ENCODE measurements around the gene PDIA2. TPM values are rescaled to one million over a fixed set of nuclear protein-coding genes. Genes with fewer than 3 reads are reported as not detected.

Gene PDIA2
- total RNA-seq, 1 donor from 2014 or later: 2.7 TPM

DNA sequence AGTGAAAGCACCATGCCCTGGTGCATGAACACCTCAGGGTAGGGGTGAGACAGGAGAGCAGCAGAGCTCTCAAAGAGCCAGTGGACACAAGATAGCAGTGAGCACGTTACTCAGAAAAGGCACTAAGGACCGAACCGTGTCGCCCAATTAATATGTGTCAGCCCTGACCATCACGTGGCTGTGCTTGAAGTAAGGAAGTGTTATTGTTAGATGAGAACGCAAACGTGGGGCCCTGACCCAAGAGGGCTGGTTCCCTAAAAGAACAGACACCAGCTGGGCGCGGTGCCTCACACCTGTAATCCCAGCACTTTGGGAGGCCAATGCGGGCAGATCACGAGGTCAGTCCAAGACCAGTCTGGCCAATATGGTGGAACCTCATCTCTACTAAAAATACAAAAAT, 53.3 kb downstream of the PDIA2 start:
- no peaks in the 10 kb centered on the region for H3K36me3 Mint-ChIP-seq
- H3K27ac Mint-ChIP-seq: no peak overlapping the region
- no peak for DNase-seq (ENCODE audit: low spot score in 2 of 2, unreplicated experiment in 2 of 2)
- no peaks in the 10 kb centered on the region for H3K9me3 Mint-ChIP-seq
- H3K4me3 Mint-ChIP-seq: no peak overlapping the region
- peaks cover 31% of the 10 kb centered on the region for H3K4me1 Mint-ChIP-seq
- no peaks in the 10 kb centered on the region for H3K27me3 Mint-ChIP-seq (ENCODE audit: low read depth)
- TF ChIP-seq, protein P1, sequence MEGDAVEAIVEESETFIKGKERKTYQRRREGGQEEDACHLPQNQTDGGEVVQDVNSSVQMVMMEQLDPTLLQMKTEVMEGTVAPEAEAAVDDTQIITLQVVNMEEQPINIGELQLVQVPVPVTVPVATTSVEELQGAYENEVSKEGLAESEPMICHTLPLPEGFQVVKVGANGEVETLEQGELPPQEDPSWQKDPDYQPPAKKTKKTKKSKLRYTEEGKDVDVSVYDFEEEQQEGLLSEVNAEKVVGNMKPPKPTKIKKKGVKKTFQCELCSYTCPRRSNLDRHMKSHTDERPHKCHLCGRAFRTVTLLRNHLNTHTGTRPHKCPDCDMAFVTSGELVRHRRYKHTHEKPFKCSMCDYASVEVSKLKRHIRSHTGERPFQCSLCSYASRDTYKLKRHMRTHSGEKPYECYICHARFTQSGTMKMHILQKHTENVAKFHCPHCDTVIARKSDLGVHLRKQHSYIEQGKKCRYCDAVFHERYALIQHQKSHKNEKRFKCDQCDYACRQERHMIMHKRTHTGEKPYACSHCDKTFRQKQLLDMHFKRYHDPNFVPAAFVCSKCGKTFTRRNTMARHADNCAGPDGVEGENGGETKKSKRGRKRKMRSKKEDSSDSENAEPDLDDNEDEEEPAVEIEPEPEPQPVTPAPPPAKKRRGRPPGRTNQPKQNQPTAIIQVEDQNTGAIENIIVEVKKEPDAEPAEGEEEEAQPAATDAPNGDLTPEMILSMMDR (IDR thresholded peaks at IDR 0.05; ENCODE audit: unreplicated experiment): no peak

Other genes with a start within 250 kb of the PDIA2 start
- 8.7 to 9.2 TPM (median 9.1 TPM) in 3 replicates for gene POLR3K, start 229.6 kb upstream of the PDIA2 start, total RNA-seq
- gene SNRNP25, start 229.3 kb upstream of the PDIA2 start, total RNA-seq: 33.1 to 34.8 TPM (median 33.9 TPM) in 3 replicates
- 73.5 to 81.2 TPM (median 73.5 TPM) in 3 replicates for gene RHBDF1, start 210.5 kb upstream of the PDIA2 start, total RNA-seq
- gene MPG, start 204.9 kb upstream of the PDIA2 start, total RNA-seq: 43.4 to 44.7 TPM (median 44.2 TPM) in 3 replicates
- gene NPRL3, start 144.5 kb upstream of the PDIA2 start, total RNA-seq: 43.5 to 45.8 TPM (median 44.5 TPM) in 3 replicates
- gene HBZ, start 130.5 kb upstream of the PDIA2 start, total RNA-seq: not detected in 3 replicates
- not detected in 3 replicates for gene HBM, start 117.2 kb upstream of the PDIA2 start, total RNA-seq
- gene HBA2, start 110.3 kb upstream of the PDIA2 start, total RNA-seq: not detected in 3 replicates
- not detected in 3 replicates for gene HBA1, start 106.5 kb upstream of the PDIA2 start, total RNA-seq
- 0.60 to 1.1 TPM (median 0.91 TPM) in 3 replicates for gene HBQ1, start 102.7 kb upstream of the PDIA2 start, total RNA-seq
- 191 to 203 TPM (median 193 TPM) in 3 replicates for gene LUC7L, start 53.7 kb upstream of the PDIA2 start, total RNA-seq
- 133 to 137 TPM (median 137 TPM) in 3 replicates for gene FAM234A, start 48.3 kb upstream of the PDIA2 start, total RNA-seq
- gene RGS11, start 7.2 kb upstream of the PDIA2 start, total RNA-seq: 3.4 to 4.0 TPM (median 3.5 TPM) in 3 replicates
- gene ARHGDIG, start 2.6 kb upstream of the PDIA2 start, total RNA-seq: 3.6 to 4.8 TPM (median 4.7 TPM) in 3 replicates
- gene AXIN1, start 69.6 kb downstream of the PDIA2 start, total RNA-seq: 31.1 to 34.0 TPM (median 33.2 TPM) in 3 replicates
- 75.3 to 75.9 TPM (median 75.9 TPM) in 3 replicates for gene MRPL28, start 87.4 kb downstream of the PDIA2 start, total RNA-seq
- 48.6 to 51.4 TPM (median 49.0 TPM) in 3 replicates for gene PGAP6, start 98.8 kb downstream of the PDIA2 start, total RNA-seq
- gene NME4, start 114.0 kb downstream of the PDIA2 start, total RNA-seq: 252 to 258 TPM (median 253 TPM) in 3 replicates
- gene DECR2, start 118.7 kb downstream of the PDIA2 start, total RNA-seq: 29.3 to 35.4 TPM (median 31.2 TPM) in 3 replicates
- 53.9 to 68.8 TPM (median 59.7 TPM) in 3 replicates for gene RAB11FIP3, start 142.5 kb downstream of the PDIA2 start, total RNA-seq
- 48.2 to 49.1 TPM (median 48.7 TPM) in 3 replicates for gene CAPN15, start 244.5 kb downstream of the PDIA2 start, total RNA-seq